Mesodermal cell (in vitro differentiated cells): ENCODE results near the gene TRAPPC2B.
"Not testable (repeated sequence)": the region's sequence is repeated elsewhere in the genome, so short reads cannot be mapped to it uniquely, and the experiment has no call there.

ENCODE experiments used
- H3K27ac ChIP-seq: 2 replicates; pipeline ENCODE4 v1.7.0; 2013; ENCODE audit warnings: mild to moderate bottlenecking, low read depth, low read length, moderate library complexity; ENCODE audit not compliant: severe bottlenecking
- H3K36me3 ChIP-seq: 2 replicates; pipeline ENCODE4 v1.7.1; 2013; ENCODE audit warnings: mild to moderate bottlenecking, low read length, moderate library complexity; ENCODE audit not compliant: control insufficient read depth, insufficient read depth
- H3K4me1 ChIP-seq: one replicate; pipeline ENCODE4 v1.7.1; 2013; ENCODE audit warnings: mild to moderate bottlenecking, low read length; ENCODE audit not compliant: insufficient read depth, control insufficient read depth, poor library complexity, severe bottlenecking
- H3K4me3 ChIP-seq: 2 replicates; pipeline ENCODE4 v1.7.0; 2013; ENCODE audit warnings: low read length, control low read depth, mild to moderate bottlenecking; ENCODE audit not compliant: insufficient read depth, poor library complexity, severe bottlenecking; ENCODE audit errors: extremely low read depth
- H3K9me3 ChIP-seq: 2 replicates; pipeline ENCODE4 v1.7.1; 2013; ENCODE audit warnings: mild to moderate bottlenecking, low read length, moderate library complexity; ENCODE audit not compliant: control insufficient read depth
- WGBS, 2 experiments: methylation state at CpG; one replicate each; pipeline ENCODE4 v1.1.5; 2013; ENCODE audit warnings: missing lambda C conversion rate in 2 of 2; ENCODE audit not compliant: insufficient coverage in 2 of 2; 5-methylcytosine and 5-hydroxymethylcytosine counted together

Gene TRAPPC2B

DNA sequence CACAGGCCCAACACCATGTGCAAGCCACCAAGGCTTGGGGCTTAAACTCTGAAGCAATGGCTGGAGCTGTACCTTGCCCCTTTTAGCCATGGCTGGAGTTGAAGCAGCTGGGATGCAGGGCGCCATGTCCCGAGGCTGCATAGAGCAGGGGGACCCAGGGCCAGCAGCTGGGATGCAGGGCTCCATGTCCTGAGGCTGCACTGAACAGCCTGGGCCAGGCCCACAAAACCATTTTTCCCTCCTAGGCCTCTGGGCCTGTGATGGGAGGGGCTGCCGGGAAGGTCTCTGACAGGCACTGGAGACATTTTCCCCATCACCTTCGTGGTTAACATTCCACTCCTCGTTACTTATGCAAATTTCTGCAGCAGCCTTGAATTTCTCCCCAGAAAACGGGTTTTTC is 10.8 kb downstream of the TRAPPC2B start:
- 85 to 87% methylated on average over 5 to 6 of the region's 6 CpGs for WGBS, 2 experiments
- Histone ChIP-seq H3K27ac (no peak overlapping the region), H3K4me3 (no peak overlapping the region), H3K9me3 (peaks cover 35% of the 10 kb centered on the region), H3K36me3 (peaks cover 61% of the 10 kb centered on the region), H3K4me1 (no peaks in the 10 kb centered on the region)

DNA sequence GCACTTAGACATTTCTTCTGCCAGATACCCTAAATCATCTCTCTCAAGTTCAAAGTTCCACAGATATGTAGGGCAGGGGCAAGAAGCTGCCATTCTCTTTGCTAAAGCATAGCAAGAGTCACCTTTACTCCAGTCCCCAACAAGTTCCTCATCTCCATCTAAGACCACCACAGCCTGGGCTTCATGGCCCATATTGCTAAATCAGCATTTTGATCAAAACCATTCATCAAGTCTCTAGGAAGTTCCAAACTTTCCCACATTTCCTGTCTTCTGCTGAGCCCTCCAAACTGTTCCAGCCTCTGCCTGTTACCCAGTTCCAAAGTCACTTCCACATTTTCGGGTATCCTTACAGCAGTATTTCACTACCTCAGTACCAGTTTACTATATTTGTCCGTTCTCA is 11.3 kb downstream of the TRAPPC2B start:
- H3K27ac ChIP-seq, H3K4me1 ChIP-seq, H3K4me3 ChIP-seq: not testable (repeated sequence)
- Histone ChIP-seq H3K36me3 (peaks cover 61% of the 10 kb centered on the region), H3K9me3 (peaks cover 35% of the 10 kb centered on the region)
- 86 to 100% methylated on average over 1 to 2 of the region's 2 CpGs for WGBS, 2 experiments

DNA sequence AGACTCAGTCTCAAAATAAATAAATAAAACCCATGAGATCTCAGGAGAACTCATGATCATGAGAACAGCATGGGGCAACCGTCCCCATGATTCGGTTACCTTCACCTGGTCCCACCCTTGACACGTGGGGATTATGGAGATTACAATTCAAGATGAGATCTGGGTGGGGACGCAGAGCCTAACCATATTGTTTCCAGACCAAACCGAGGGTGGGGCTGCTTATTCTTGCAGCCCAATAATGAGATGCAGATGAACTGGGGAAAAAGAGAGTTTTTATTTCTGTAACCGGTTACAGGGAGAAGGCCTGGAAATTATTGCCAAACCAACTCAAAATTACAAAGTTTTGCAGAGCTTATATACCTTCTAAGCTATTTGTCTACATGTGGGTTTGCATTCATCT is 12.8 kb downstream of the TRAPPC2B start:
- Histone ChIP-seq H3K27ac (no peak overlapping the region), H3K4me1 (no peaks in the 10 kb centered on the region), H3K4me3 (no peak overlapping the region), H3K9me3 (peaks cover 35% of the 10 kb centered on the region), H3K36me3 (peaks cover 61% of the 10 kb centered on the region)
- 96 to 100% methylated on average over 3 to 5 of the region's 6 CpGs for WGBS, 2 experiments

DNA sequence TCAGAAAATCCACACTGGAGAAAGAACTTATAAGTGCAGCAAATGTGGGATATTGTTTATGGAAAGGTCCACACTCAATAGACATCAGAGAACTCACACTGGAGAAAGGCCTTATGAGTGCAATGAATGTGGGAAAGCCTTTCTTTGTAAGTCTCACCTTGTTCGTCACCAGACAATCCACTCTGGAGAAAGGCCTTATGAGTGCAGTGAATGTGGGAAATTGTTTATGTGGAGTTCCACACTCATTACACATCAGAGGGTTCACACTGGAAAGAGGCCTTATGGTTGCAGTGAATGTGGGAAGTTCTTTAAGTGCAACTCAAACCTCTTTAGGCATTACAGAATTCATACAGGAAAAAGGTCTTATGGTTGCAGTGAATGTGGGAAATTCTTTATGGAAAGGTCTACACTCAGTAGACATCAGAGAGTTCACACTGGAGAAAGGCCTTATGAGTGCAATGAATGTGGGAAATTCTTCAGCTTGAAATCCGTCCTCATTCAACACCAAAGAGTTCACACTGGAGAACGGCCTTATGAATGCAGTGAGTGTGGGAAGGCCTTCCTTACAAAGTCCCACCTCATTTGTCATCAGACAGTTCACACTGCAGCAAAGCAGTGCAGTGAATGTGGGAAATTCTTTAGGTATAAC is 14.3 kb downstream of the TRAPPC2B start:
- Histone ChIP-seq H3K9me3 (peaks cover 35% of the 10 kb centered on the region), H3K27ac (no peak overlapping the region), H3K36me3 (peaks cover 47% of the 10 kb centered on the region), H3K4me1 (no peaks in the 10 kb centered on the region), H3K4me3 (no peak overlapping the region)
- no CpG with 5 or more reads among the region's 3 CpGs for WGBS, 2 experiments

DNA sequence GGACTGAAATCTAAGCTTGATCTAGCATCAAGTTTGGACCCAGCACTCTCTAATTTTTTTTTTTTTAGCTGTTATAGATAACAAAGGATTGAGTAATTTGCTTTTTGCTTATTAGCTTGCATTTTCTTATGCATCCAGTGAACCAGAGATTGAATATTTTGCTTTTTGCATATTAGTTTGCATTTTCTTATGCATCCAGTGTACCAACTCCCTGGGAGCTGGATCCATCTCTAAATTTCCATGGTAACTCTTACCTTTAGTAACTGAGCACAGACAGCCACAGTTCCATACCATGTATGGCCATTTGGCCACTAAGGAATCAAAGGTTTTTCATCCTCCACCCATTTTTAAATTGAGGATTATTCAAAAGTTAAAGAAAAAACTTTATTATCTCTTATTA is 17.6 kb downstream of the TRAPPC2B start:
- Histone ChIP-seq H3K27ac (no peak overlapping the region), H3K36me3 (peaks cover 22% of the 10 kb centered on the region), H3K9me3 (peaks cover 17% of the 10 kb centered on the region), H3K4me1 (no peaks in the 10 kb centered on the region), H3K4me3 (no peak overlapping the region)

GRCh38 chr19:57382806-57383488 is 19.6 kb downstream of the TRAPPC2B start:
- H3K36me3 ChIP-seq, result peaks cover 6% of the 10 kb centered on the region
- WGBS, 2 experiments, result 69 to 82% methylated on average over 3 to 6 of the region's 7 CpGs
- no peaks in the 10 kb centered on the region for H3K4me1 ChIP-seq
- H3K9me3 ChIP-seq, result peaks cover 6% of the 10 kb centered on the region
- no peak overlapping the region for H3K27ac ChIP-seq
- H3K4me3 ChIP-seq, result no peak overlapping the region

GRCh38 chr19:57389194-57389729 is 25.9 kb downstream of the TRAPPC2B start:
- H3K36me3 ChIP-seq, result peaks cover 11% of the 10 kb centered on the region
- peak overlapping the region; percentile 79 for H3K4me3 ChIP-seq
- H3K4me1 ChIP-seq, result no peaks in the 10 kb centered on the region
- no peaks in the 10 kb centered on the region for H3K9me3 ChIP-seq
- H3K27ac ChIP-seq, result peak overlapping the region; percentile 66
- 53 to 66% methylated on average over 4 to 7 of the region's 11 CpGs for WGBS, 2 experiments

GRCh38 chr19:57389730-57390598 is 26.6 kb downstream of the TRAPPC2B start, which contains the start of gene ZNF548:
ZNF548 (plus strand) TSS chr19:57389854; CDS start chr19:57390100, 246 bp downstream.
- Histone ChIP-seq H3K4me3 (peak within 1 kb of the TSS; percentile 79), H3K4me1 (no peaks in the 10 kb centered on the region), H3K9me3 (no peaks in the 10 kb centered on the region), H3K27ac (peak within 1 kb of the TSS; percentile 99), H3K36me3 (peaks cover 14% of the 10 kb centered on the region)
- 1% methylated on average over 43 to 46 of the region's 50 CpGs for WGBS, 2 experiments

GRCh38 chr19:57395710-57396109 is 32.4 kb downstream of the TRAPPC2B start:
- Histone ChIP-seq H3K27ac (no peak overlapping the region), H3K36me3 (peaks cover 54% of the 10 kb centered on the region), H3K9me3 (no peaks in the 10 kb centered on the region), H3K4me1 (no peaks in the 10 kb centered on the region), H3K4me3 (no peak overlapping the region)
- WGBS, 2 experiments, result 96 to 98% methylated on average over 4 of the region's 5 CpGs

DNA sequence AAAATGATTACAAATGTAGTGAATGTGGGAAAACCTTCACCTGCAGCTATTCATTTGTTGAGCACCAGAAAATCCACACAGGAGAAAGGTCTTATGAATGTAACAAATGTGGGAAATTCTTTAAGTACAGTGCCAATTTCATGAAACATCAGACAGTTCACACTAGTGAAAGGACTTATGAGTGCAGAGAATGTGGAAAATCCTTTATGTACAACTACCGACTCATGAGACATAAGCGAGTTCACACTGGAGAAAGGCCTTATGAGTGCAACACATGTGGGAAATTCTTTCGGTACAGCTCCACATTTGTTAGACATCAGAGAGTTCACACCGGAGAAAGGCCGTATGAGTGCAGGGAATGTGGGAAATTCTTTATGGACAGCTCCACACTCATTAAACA is 35.5 kb downstream of the TRAPPC2B start:
- Histone ChIP-seq H3K27ac (no peak overlapping the region), H3K36me3 (peaks cover 46% of the 10 kb centered on the region), H3K4me1 (no peaks in the 10 kb centered on the region), H3K9me3 (peaks cover 9% of the 10 kb centered on the region), H3K4me3 (no peak overlapping the region)
- WGBS, 2 experiments, result 71 to 100% methylated on average over 1 to 3 of the region's 5 CpGs
